HepG2 (cell line): ENCODE measurements around the gene KRT84. TPM values are rescaled to one million over a fixed set of nuclear protein-coding genes. Genes with fewer than 3 reads are reported as not detected.
A peak's percentile ranks its signal among the peaks of the same experiment; 100 is the strongest.

Experiments
- ATAC-seq: fragments of 200-7000 bp; cut with Tn5 transposase; 3 replicates; pipeline ENCODE4 v1.9.1; 2020; ENCODE audit warnings: mild to moderate bottlenecking, moderate library complexity
- BruUV-seq: library from RNA; stranded (reverse); fragments of 400-500 nt; replicated peaks from 2 replicates; lab custom pipeline; 2021; lab: Mats Ljungman, UMichigan
- CTCF ChIA-PET: fragments of 300-600 bp; formaldehyde crosslinking; extraction: SDS; loops from one replicate; lab custom pipeline; 2021; ENCODE audit warnings: low total read pairs, inconsistent platforms, low intra/inter-chr PET ratio; lab: Yijun Ruan, JAX
- POLR2A ChIA-PET: fragments of 350-600 bp; sonication (Branson Sonifier 250); formaldehyde crosslinking; loops from one replicate; lab custom pipeline; 2020; ENCODE audit warnings: antibody characterized with exemption, inconsistent platforms; lab: Yijun Ruan, JAX
- DNase-seq: peaks from one replicate; pipeline ENCODE4 v3.0.0-alpha.2; 2015; ENCODE audit warnings: low spot score
- FAIRE-seq: peaks from 3 replicates; lab custom pipeline; 2011; peaks lifted over from hg19 to GRCh38; lab: Jason Lieb, UNC
- H2AFZ ChIP-seq: one replicate; pipeline ENCODE4 v1.6.1; 2011; ENCODE audit warnings: low read length, inconsistent platforms
- H3K27ac ChIP-seq: fragments of 300-600 bp; 3 replicates; pipeline ENCODE4 v1.8.0; 2011; ENCODE audit warnings: mixed run types, mild to moderate bottlenecking, mixed read lengths, low read length, inconsistent platforms; ENCODE audit not compliant: insufficient read depth; ENCODE audit errors: extremely low read length
- H3K27me3 ChIP-seq, 2 experiments: fragments of 200-600 bp in 1 of 2; 2 replicates in 1 of 2; 3 replicates in 1 of 2; pipeline versions ENCODE4 v1.6.0 to v1.8.0; 2011; ENCODE audit warnings: low read length in 2 of 2, mild to moderate bottlenecking in 2 of 2, moderate library complexity in 2 of 2, inconsistent platforms in 1 of 2; ENCODE audit not compliant: insufficient read depth in 2 of 2, control insufficient read depth in 1 of 2
- H3K36me3 ChIP-seq, 2 experiments: fragments of 200-600 bp in 1 of 2; replicated peaks in 1 of 2; 2 replicates in 1 of 2; 3 replicates in 1 of 2; pipeline versions ENCODE4 v1.5.1 to v1.8.0; 2011; ENCODE audit warnings: low read length in 2 of 2, inconsistent platforms in 1 of 2; ENCODE audit not compliant: insufficient read depth in 2 of 2, control insufficient read depth in 1 of 2
- H3K4me1 ChIP-seq: 2 replicates; pipeline ENCODE4 v1.5.1; 2012; ENCODE audit warnings: low read length, inconsistent platforms; ENCODE audit not compliant: insufficient read depth
- H3K4me2 ChIP-seq: 2 replicates; pipeline ENCODE4 v1.6.0; 2011; ENCODE audit warnings: low read depth, low read length, inconsistent platforms
- H3K4me3 ChIP-seq, 3 experiments: fragments of 200-600 bp in 1 of 3; sonication (generic), shearing (Covaris generic) in 1 of 3; replicated peaks in 1 of 3; 2 replicates each; pipeline ENCODE4 v1.5.1; 2011 to 2016; ENCODE audit warnings: low read length in 3 of 3, inconsistent platforms in 2 of 3, low read depth in 2 of 3, mild to moderate bottlenecking in 2 of 3, control low read depth in 1 of 3, mixed read lengths in 1 of 3; ENCODE audit not compliant: insufficient read depth in 1 of 3
- H3K79me2 ChIP-seq: one replicate; pipeline ENCODE4 v1.6.1; 2011; ENCODE audit warnings: low read length, inconsistent platforms; ENCODE audit not compliant: insufficient read depth
- H3K9ac ChIP-seq: 2 replicates; pipeline ENCODE4 v1.6.0; 2011; ENCODE audit warnings: mild to moderate bottlenecking, low read depth, low read length, inconsistent platforms; ENCODE audit not compliant: insufficient read depth
- H3K9me3 ChIP-seq: 2 replicates; pipeline ENCODE4 v1.5.1; 2012; ENCODE audit warnings: mild to moderate bottlenecking, low read length
- H4K20me1 ChIP-seq: 2 replicates; pipeline ENCODE4 v1.6.0; 2011; ENCODE audit warnings: inconsistent platforms, mild to moderate bottlenecking, low read length, moderate library complexity; ENCODE audit not compliant: insufficient read depth
- NFE2L2 ChIP-seq: fragments of 150-350 bp; IDR thresholded peaks from 2 replicates; pipeline ENCODE4 v1.6.1; 2014; ENCODE audit warnings: low read length
- ZNF143 ChIP-seq: sonication (generic); formaldehyde crosslinking; IDR thresholded peaks from 2 replicates; pipeline ENCODE4 v1.4.0; 2020; ENCODE audit warnings: missing genetic modification reagents
- ZNF160 ChIP-seq: sonication (generic); formaldehyde crosslinking; IDR thresholded peaks from 2 replicates; pipeline ENCODE4 v1.8.0; 2022; ENCODE audit warnings: mild to moderate bottlenecking, inconsistent platforms, missing genetic modification reagents
- WGBS: methylation state at CpG from one replicate; pipeline ENCODE4 v1.1.6; 2017; ENCODE audit warnings: low lambda C conversion rate; 5-methylcytosine and 5-hydroxymethylcytosine counted together
- in situ Hi-C: cut with HindIII; loops from 2 replicates; pipeline ENCODE4 v1.10.0; 2017; ENCODE audit warnings: low pct_unique_long_range_greater_than_20kb; ENCODE audit not compliant: extremely low pct_ligation_motif_present
- intact Hi-C: fragments of 100-400 bp; cut with micrococcal nuclease; formaldehyde crosslinking; loops from one replicate; pipeline ENCODE4 v1.10.0; 2022; ENCODE audit not compliant: unreplicated experiment
- polyA plus RNA-seq, 8 experiments: library from polyadenylated mRNA; depleted of rRNA in 3 of 8; stranded (reverse) in 7 of 8; unstranded in 1 of 8; fragments of >200 nt; fragmentation: Illumina TruSeq in 4 of 8; extraction: Trizol in 4 of 8; gene quantifications; 2 replicates each; pipeline versions ENCODE4 v1.2.1 to v1.2.3, GENCODE V29; 2011 to 2016; ENCODE audit warnings: low read depth in 4 of 8, missing spikeins in 1 of 8, mixed read lengths in 1 of 8; ENCODE audit not compliant: insufficient read depth in 1 of 8
- total RNA-seq, 5 experiments: library from RNA; depleted of rRNA; stranded (reverse); fragments of >200 nt; fragmentation: Illumina TruSeq; extraction: Trizol; gene quantifications; 2 replicates each; pipeline ENCODE4 v1.2.3, GENCODE V29; 2016; ENCODE audit warnings: low read depth in 1 of 5
- TF ChIP-seq, protein P1 (sequence below), 2 experiments: fragments of 450-650 bp in 1 of 2; sonication (generic) in 1 of 2; formaldehyde crosslinking in 1 of 2; IDR thresholded peaks; 2 replicates each; pipeline versions ENCODE4 v1.6.1 to v1.8.0; 2016 to 2022; ENCODE audit warnings: antibody characterized with exemption in 1 of 2, mild to moderate bottlenecking in 1 of 2, missing genetic modification reagents in 1 of 2

KRT84 gene
- total and polyA plus RNA-seq, 2 of the 13 experiments (the other 11 are each of a cell fraction or from before 2014, with no cell fraction given) = not detected

DNA sequence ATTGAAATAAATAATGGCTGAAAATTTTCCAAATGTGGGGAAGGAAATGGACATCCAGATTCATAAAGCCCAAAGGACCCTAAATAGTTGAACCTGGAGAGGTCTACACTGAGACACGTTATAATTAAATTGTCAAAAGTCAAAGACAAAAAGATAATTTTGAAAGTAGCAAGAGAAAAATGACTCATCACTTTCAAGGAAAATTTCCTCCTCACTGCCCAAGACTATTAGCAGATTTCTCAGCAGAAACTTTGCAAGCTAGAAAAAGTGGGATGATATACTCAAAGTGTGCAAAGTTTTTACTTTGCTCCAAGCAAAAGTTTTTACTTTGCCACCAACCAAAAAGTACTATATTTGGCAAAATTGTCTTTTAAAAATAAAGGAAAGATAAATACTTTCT lies 48.4 kb downstream of the KRT84 start:
- FAIRE-seq = no peak
- Histone ChIP-seq H3K27ac (no peak overlapping the region), H4K20me1 (no peaks in the 10 kb centered on the region), H2AFZ (no peak overlapping the region), H3K9ac (no peak overlapping the region), H3K79me2 (no peaks in the 10 kb centered on the region), H3K4me3 (no peak overlapping the region), H3K4me1 (no peaks in the 10 kb centered on the region), H3K4me2 (no peak overlapping the region), H3K27me3 (peaks cover 1 to 24% of the 10 kb centered on the region in 2 experiments; a peak in 1 of 5 replicates), H3K9me3 (no peaks in the 10 kb centered on the region), H3K36me3 (no peaks in the 10 kb centered on the region)
- ChIA-PET CTCF (no interaction called here), POLR2A (no interaction called here)
- no peak for DNase-seq
- ATAC-seq = no peak
- TF ChIP-seq ZNF143 (CRISPR knock-in tag) = no peak
- 0 out of 2 replicates have a peak, but pooled peaks have one; percentile 14 for TF ChIP-seq NFE2L2
- intact Hi-C loops = no loop called here
- in situ Hi-C loops = no loop called here
- no TSS peak for BruUV-seq
- 0% methylated on average over 1 of the region's 1 CpG for WGBS

DNA sequence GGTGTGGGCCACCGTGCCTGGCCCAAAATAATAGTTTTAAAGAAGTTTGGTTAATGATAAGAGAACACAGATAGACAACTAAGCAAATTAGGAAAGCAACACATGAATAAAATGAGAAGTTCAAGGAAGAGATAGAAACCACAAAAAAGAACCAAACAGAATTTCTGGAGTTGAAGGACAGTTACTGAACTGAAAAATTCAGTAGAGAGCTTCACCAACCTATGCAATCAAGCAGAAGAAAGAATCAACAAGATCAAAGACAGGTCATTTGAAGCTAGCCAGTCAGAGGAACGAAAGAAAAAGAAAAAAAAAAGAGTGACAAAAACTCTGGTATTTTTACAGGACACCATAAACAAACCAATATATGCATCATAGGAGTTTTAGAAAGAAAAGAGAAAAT lies 48.8 kb downstream of the KRT84 start:
- TF ChIP-seq, protein P1, sequence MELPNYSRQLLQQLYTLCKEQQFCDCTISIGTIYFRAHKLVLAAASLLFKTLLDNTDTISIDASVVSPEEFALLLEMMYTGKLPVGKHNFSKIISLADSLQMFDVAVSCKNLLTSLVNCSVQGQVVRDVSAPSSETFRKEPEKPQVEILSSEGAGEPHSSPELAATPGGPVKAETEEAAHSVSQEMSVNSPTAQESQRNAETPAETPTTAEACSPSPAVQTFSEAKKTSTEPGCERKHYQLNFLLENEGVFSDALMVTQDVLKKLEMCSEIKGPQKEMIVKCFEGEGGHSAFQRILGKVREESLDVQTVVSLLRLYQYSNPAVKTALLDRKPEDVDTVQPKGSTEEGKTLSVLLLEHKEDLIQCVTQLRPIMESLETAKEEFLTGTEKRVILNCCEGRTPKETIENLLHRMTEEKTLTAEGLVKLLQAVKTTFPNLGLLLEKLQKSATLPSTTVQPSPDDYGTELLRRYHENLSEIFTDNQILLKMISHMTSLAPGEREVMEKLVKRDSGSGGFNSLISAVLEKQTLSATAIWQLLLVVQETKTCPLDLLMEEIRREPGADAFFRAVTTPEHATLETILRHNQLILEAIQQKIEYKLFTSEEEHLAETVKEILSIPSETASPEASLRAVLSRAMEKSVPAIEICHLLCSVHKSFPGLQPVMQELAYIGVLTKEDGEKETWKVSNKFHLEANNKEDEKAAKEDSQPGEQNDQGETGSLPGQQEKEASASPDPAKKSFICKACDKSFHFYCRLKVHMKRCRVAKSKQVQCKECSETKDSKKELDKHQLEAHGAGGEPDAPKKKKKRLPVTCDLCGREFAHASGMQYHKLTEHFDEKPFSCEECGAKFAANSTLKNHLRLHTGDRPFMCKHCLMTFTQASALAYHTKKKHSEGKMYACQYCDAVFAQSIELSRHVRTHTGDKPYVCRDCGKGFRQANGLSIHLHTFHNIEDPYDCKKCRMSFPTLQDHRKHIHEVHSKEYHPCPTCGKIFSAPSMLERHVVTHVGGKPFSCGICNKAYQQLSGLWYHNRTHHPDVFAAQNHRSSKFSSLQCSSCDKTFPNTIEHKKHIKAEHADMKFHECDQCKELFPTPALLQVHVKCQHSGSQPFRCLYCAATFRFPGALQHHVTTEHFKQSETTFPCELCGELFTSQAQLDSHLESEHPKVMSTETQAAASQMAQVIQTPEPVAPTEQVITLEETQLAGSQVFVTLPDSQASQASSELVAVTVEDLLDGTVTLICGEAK (IDR thresholded peaks at IDR 0.05) = no peak
- TF ChIP-seq, protein P1 (CRISPR knock-in tag; IDR thresholded peaks at IDR 0.05) = no peak
- peak; percentile 89; the same call in 1 of the 2 replicates for TF ChIP-seq ZNF160
- ChIA-PET CTCF (no interaction called here), POLR2A (no interaction called here)
- no peak overlapping the region for H3K4me3 ChIP-seq
- intact Hi-C loops = no loop called here
- H3K27ac ChIP-seq = no peak overlapping the region
- H3K9me3 ChIP-seq = no peaks in the 10 kb centered on the region
- in situ Hi-C loops = no loop called here
- 24% methylated on average over 2 of the region's 2 CpGs for WGBS
- H3K4me2 ChIP-seq = no peak overlapping the region
- FAIRE-seq = no peak
- H3K36me3 ChIP-seq = no peaks in the 10 kb centered on the region
- no peaks in the 10 kb centered on the region for H3K79me2 ChIP-seq
- BruUV-seq = no TSS peak
- H2AFZ ChIP-seq = no peak overlapping the region
- H3K4me1 ChIP-seq = no peaks in the 10 kb centered on the region
- no peak for ATAC-seq
- H3K9ac ChIP-seq = no peak overlapping the region
- peaks cover 1 to 22% of the 10 kb centered on the region in 2 experiments; a peak in 1 of 5 replicates for H3K27me3 ChIP-seq
- DNase-seq = no peak
- H4K20me1 ChIP-seq = no peaks in the 10 kb centered on the region
